NT2/D1 (cell line): Measurements from ENCODE around the gene FAM193A.

Experiments
- SUZ12 ChIP-seq: IDR thresholded peaks from 2 replicates; pipeline ENCODE4 v1.6.1; 2011; ENCODE audit not compliant: insufficient read length, insufficient read depth; ENCODE audit errors: extremely low read depth
- YY1 ChIP-seq: IDR thresholded peaks from 2 replicates; pipeline ENCODE4 v1.6.1; 2011; ENCODE audit not compliant: insufficient read length, insufficient read depth
- ZNF274 ChIP-seq: IDR thresholded peaks from 2 replicates; pipeline ENCODE4 v1.6.1; 2011; ENCODE audit warnings: mild to moderate bottlenecking, low read depth, low read length

DNA sequence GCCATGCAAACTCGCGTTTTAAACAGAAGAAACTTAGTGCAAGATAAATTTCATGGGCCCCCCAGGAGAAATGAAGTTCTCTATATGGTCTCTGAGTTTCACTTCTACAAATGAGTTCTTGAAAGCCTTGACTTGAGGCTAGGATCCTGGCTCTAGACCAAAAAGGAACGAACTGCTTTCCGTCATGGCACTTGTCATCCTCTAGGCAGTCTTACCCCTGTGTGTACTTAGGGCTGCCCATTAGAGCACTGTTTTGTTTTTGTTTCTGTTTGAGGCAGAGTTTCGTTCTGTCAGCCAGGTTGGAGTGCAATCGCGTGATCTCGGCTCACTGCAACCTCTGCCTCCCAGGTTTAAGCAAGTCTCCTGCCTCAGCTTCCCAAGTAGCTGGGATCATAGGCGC, 38.5 kb upstream of the FAM193A start:
- TF ChIP-seq YY1 (no peak), ZNF274 (no peak), SUZ12 (no peak)
